HepG2 (cell line): ENCODE measurements around the gene HYOU1. TPM values are rescaled to one million over a fixed set of nuclear protein-coding genes. Genes with fewer than 3 reads are reported as not detected.

Experiments used
- AKAP8 ChIP-seq: sonication (generic); formaldehyde crosslinking; IDR thresholded peaks from 2 replicates; pipeline ENCODE4 v1.5.1; 2020; ENCODE audit warnings: mild to moderate bottlenecking, missing genetic modification reagents
- AKNA ChIP-seq: sonication (generic); formaldehyde crosslinking; IDR thresholded peaks from 2 replicates; pipeline ENCODE4 v1.4.0; 2020; ENCODE audit warnings: missing genetic modification reagents, borderline replicate concordance
- ATF7-NPFF ChIP-seq: sonication (generic); formaldehyde crosslinking; IDR thresholded peaks from 2 replicates; pipeline ENCODE4 v1.8.1; 2023; ENCODE audit warnings: mild to moderate bottlenecking, low read depth, missing genetic modification reagents, moderate library complexity
- FOXK1 ChIP-seq: sonication (generic); formaldehyde crosslinking; IDR thresholded peaks from 2 replicates; pipeline ENCODE4 v1.4.0; 2020; ENCODE audit warnings: low read depth, missing genetic modification reagents, borderline replicate concordance
- SYNCRIP ChIP-seq: fragments of 200-400 bp; formaldehyde crosslinking; IDR thresholded peaks from 2 replicates; pipeline ENCODE4 v1.6.1; 2018; ENCODE audit warnings: mild to moderate bottlenecking, low read depth, low read length; ENCODE audit not compliant: insufficient read depth
- TCF7L2 ChIP-seq: IDR thresholded peaks from 2 replicates; pipeline ENCODE4 v1.6.1; 2011; ENCODE audit warnings: mild to moderate bottlenecking, low read depth, low read length, moderate library complexity
- TEAD3 ChIP-seq: optimal IDR thresholded peaks from 2 replicates; pipeline ENCODE3; 2016; ENCODE audit warnings: borderline replicate concordance
- TP53 ChIP-seq: sonication (generic); formaldehyde crosslinking; conservative IDR thresholded peaks from 2 replicates; pipeline ENCODE4 v1.4.0; 2020; ENCODE audit warnings: missing genetic modification reagents
- ZNF207 ChIP-seq: fragments of 450-650 bp; IDR thresholded peaks from 2 replicates; pipeline ENCODE4 v1.6.1; 2016; ENCODE audit warnings: antibody characterized with exemption, borderline replicate concordance
- ZNF281 ChIP-seq: sonication (generic); formaldehyde crosslinking; IDR thresholded peaks from 2 replicates; pipeline ENCODE4 v1.4.0; 2020; ENCODE audit warnings: missing genetic modification reagents, borderline replicate concordance
- ZNF672 ChIP-seq: sonication (generic); formaldehyde crosslinking; IDR thresholded peaks from 2 replicates; pipeline ENCODE4 v1.8.1; 2022; ENCODE audit warnings: missing genetic modification reagents
- ZNF790 ChIP-seq: sonication (generic); formaldehyde crosslinking; IDR thresholded peaks from 2 replicates; pipeline ENCODE4 v1.8.0; 2022; ENCODE audit warnings: missing genetic modification reagents, mild to moderate bottlenecking, borderline replicate concordance
- ZZZ3 ChIP-seq: sonication (generic); formaldehyde crosslinking; IDR thresholded peaks from 2 replicates; pipeline ENCODE4 v1.4.0; 2020; ENCODE audit warnings: missing genetic modification reagents, mild to moderate bottlenecking, borderline replicate concordance
- polyA plus RNA-seq, 8 experiments: library from polyadenylated mRNA; depleted of rRNA in 3 of 8; stranded (reverse) in 7 of 8; unstranded in 1 of 8; fragments of >200 nt; fragmentation: Illumina TruSeq in 4 of 8; extraction: Trizol in 4 of 8; gene quantifications; 2 replicates each; pipeline versions ENCODE4 v1.2.1 to v1.2.3, GENCODE V29; 2011 to 2016; ENCODE audit warnings: low read depth in 4 of 8, missing spikeins in 1 of 8, mixed read lengths in 1 of 8; ENCODE audit not compliant: insufficient read depth in 1 of 8
- total RNA-seq, 5 experiments: library from RNA; depleted of rRNA; stranded (reverse); fragments of >200 nt; fragmentation: Illumina TruSeq; extraction: Trizol; gene quantifications; 2 replicates each; pipeline ENCODE4 v1.2.3, GENCODE V29; 2016; ENCODE audit warnings: low read depth in 1 of 5

Gene HYOU1
- total and polyA plus RNA-seq, 2 of the 13 experiments (the other 11 are each of a cell fraction or from before 2014, with no cell fraction given) = 127 to 155 TPM

- TF ChIP-seq TCF7L2 = no peak
- 0 out of 2 replicates have a peak, but pooled peaks have one; percentile 69 for TF ChIP-seq TP53 (CRISPR knock-in tag)
- TF ChIP-seq AKAP8 (CRISPR knock-in tag) = no peak
- 0 out of 2 replicates have a peak, but pooled peaks have one; percentile 61 for TF ChIP-seq ZNF790 (CRISPR knock-in tag)
- TF ChIP-seq ZNF281 (CRISPR knock-in tag) = peak; percentile 38; the same call in 1 of the 2 replicates
- peak; percentile 72 for TF ChIP-seq ZZZ3 (CRISPR knock-in tag)
- no peak for TF ChIP-seq ZNF672 (CRISPR knock-in tag)
- no peak for TF ChIP-seq SYNCRIP
- no peak for TF ChIP-seq ZNF207
- TF ChIP-seq ATF7-NPFF (CRISPR knock-in tag) = no peak
- no peak for TF ChIP-seq FOXK1 (CRISPR knock-in tag)
- TF ChIP-seq TEAD3 (CRISPR knock-in tag) = peak; percentile 72
- TF ChIP-seq AKNA (CRISPR knock-in tag) = peak; percentile 66; the same call in 1 of the 2 replicates
These were observed 27.8 kb upstream of the HYOU1 start, which contains the start of gene HMBS (continued) for GRCh38 chr11:119084663-119085436.
